ENCODE data around the gene GPER1.

GPER1 gene

DNA sequence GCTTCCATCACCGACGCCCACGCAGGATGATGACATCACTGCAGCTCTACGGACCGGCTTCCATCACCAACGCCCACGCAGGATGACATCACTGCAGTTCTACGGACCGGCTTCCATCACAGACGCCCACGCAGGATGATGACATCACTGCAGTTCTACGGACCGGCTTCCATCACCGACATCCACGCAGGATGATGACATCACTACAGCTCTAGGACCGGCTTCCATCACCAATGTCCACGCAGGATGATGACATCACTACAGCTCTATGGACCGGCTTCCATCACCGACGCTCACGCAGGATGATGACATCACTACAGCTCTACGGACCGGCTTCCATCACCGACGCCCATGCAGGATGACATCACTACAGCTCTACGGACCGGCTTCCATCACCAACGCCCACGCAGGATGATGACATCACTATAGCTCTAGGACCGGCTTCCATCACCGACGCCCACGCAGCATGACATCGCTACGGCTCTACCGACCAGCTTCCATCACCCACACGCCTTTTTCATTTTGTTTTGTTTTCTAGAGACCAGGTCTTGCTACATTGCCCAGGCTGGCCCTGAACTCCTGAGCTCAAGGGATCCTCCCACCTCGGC lies 29.5 kb downstream of the GPER1 start:
- Histone ChIP-seq H3K4me3 (replicated peaks; ENCODE audit: low read depth, low read length) (no peak overlapping the region), H3K36me3 (ENCODE audit: control insufficient read depth, insufficient read depth, low read length) (peaks cover 4% of the 10 kb centered on the region), H3K27me3 (replicated peaks; ENCODE audit: control insufficient read depth, insufficient read depth, low read length) (no peaks in the 10 kb centered on the region)
- DNase-seq (ENCODE audit: extremely low read depth, insufficient read length), result no peak
- TF ChIP-seq CTCF (IDR thresholded peaks at IDR 0.05; ENCODE audit: insufficient read depth, low read length, poor library complexity, severe bottlenecking), result no peak

DNA sequence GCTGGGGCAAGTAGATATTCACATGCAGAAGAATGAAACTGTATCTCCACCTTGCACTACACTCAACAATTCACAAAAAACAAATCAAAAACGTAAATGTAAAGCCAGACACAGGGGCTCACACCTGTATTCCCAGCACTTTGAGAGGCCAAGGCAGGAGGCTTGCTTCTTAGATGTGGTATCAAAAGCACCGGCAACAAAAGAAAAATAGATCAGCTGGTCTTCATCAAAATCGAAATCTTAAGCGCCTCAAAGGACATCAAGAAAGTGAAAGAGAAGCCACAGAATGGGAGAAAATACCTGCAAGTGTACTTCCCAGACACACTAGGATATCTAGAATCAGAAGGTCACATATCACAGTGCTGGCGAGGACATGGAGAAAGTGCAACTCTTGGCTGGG lies 31.3 kb downstream of the GPER1 start:
- no peaks in the 10 kb centered on the region for H3K27me3 ChIP-seq (replicated peaks; ENCODE audit: control insufficient read depth, insufficient read depth, low read length)
- no peak for DNase-seq (ENCODE audit: extremely low read depth, insufficient read length)
- no peak for TF ChIP-seq CTCF (IDR thresholded peaks at IDR 0.05; ENCODE audit: insufficient read depth, low read length, poor library complexity, severe bottlenecking)
- H3K4me3 ChIP-seq (replicated peaks; ENCODE audit: low read depth, low read length), result no peak overlapping the region
- peaks cover 1% of the 10 kb centered on the region for H3K36me3 ChIP-seq (ENCODE audit: control insufficient read depth, insufficient read depth, low read length)

DNA sequence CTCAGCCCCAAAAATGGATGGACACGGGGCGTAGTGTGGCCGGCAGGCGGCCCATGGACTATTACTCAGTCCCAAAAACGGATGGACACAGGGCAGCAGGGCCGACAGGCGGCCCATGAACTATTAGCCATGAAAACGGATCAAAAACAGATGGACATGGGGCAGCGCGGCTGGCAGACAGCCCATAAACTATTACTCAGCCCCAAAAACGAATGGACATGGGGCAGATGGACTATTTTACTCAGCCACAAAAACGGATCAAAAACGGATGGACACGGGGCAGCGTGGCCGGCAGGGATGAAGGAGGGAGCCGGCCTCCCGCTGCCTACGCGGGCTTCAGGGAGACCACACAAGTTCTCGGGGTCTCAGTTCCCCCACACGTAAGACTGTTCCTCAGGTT lies 32.9 kb downstream of the GPER1 start:
- no peak overlapping the region for H3K4me3 ChIP-seq (replicated peaks; ENCODE audit: low read depth, low read length)
- DNase-seq (ENCODE audit: extremely low read depth, insufficient read length), result no peak
- TF ChIP-seq CTCF (IDR thresholded peaks at IDR 0.05; ENCODE audit: insufficient read depth, low read length, poor library complexity, severe bottlenecking), result no peak

DNA sequence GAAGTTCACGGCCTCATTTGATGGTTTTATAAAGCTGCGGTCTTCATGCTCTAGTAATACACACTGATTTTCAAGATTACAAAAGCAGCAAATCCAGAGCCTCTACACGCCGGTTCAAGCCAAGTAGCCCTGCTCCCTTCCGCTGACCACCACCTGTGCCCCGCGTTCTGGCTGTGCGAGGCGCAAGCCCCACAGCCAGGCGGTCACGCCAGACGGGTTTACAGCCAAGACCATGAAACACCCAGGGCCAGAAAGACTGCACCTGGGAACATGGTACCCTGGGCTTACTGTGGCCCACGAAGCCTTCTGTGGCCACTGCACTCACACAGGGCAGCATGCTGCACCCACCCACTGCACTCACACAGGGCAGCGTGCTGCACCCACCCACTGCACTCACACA lies 33.6 kb downstream of the GPER1 start:
- no peak overlapping the region for H3K4me3 ChIP-seq (replicated peaks; ENCODE audit: low read depth, low read length)
- H3K36me3 ChIP-seq (ENCODE audit: control insufficient read depth, insufficient read depth, low read length), result peaks cover 6% of the 10 kb centered on the region
- no peaks in the 10 kb centered on the region for H3K27me3 ChIP-seq (replicated peaks; ENCODE audit: control insufficient read depth, insufficient read depth, low read length)

More for the DNA sequence above, 32.9 kb downstream of the GPER1 start:
- Histone ChIP-seq H3K27me3 (replicated peaks; ENCODE audit: control insufficient read depth, insufficient read depth, low read length) (no peaks in the 10 kb centered on the region), H3K36me3 (ENCODE audit: control insufficient read depth, insufficient read depth, low read length) (peaks cover 6% of the 10 kb centered on the region)

DNA sequence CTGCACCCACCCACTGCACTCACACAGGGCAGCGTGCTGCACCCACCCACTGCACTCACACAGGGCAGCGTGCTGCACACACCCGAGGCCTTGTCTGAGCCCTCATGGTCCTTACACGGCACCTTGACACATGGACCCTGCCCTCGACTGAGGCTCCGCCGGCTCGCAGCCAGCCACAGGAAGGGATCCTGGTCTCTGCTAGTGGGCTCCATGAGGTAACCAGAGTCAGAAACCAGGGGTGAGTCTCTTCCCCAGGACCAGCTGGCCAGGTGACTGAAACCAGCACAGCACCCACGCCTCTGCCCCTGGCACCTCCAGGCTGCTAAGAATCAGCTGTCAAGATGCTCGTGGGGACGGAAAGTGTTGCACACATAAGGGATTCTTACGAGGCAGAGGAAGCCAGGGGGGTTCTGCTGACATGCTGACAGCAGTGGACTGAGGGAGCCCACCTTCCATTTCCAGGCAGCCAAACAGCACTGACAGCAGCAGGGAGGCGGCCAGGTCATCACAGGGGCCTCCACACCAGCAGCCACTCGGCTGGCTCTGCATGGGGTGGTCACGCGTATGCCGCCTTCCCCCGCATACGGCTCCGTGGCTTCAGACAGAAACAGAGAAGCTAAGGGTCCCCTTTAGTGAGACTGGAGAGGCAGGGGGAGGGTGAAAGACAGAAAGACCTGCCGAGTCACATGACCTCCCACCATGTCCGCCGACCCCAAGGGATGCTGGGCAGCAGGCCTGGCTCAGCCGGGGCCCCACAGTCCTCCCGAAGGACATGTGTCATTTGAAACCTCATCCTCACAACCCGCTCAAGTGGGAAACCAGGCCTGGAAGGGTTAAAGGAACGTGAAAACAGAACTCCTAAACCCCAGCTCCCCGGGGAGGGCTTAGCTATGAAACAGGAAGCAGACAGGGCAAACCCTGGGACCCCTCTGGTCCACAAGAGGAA lies 34.2 kb downstream of the GPER1 start:
- no peak for TF ChIP-seq CTCF (IDR thresholded peaks at IDR 0.05; ENCODE audit: insufficient read depth, low read length, poor library complexity, severe bottlenecking)
- DNase-seq (ENCODE audit: extremely low read depth, insufficient read length), result no peak
- Histone ChIP-seq H3K36me3 (ENCODE audit: control insufficient read depth, insufficient read depth, low read length) (peaks cover 10% of the 10 kb centered on the region), H3K4me3 (replicated peaks; ENCODE audit: low read depth, low read length) (no peak overlapping the region), H3K27me3 (replicated peaks; ENCODE audit: control insufficient read depth, insufficient read depth, low read length) (no peaks in the 10 kb centered on the region)

More for the DNA sequence above, 33.6 kb downstream of the GPER1 start:
- no peak for DNase-seq (ENCODE audit: extremely low read depth, insufficient read length)
- TF ChIP-seq CTCF (IDR thresholded peaks at IDR 0.05; ENCODE audit: insufficient read depth, low read length, poor library complexity, severe bottlenecking), result no peak

Measured in GM06990 (cell line).